ENCODE results near the gene CABLES1.

DNA sequence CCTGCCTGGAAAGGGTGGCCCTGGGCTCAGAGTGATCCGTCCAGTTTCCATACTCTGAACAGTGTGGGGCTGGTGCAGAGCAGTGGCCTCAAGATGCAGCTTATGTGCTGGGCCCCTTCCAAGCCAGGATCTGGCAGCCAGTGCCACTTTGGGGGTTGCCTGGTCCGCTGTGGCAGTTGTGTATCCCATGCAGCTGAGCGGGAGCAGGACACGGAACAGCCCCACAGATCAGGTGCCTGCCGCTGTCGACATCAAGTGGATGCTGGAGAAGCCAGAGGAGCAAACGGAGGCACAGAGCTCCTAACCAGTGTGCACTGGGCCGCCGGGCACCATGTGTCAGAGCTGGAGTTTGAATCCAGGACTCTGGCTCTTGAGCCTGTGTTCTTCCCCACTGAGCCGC lies 112.0 kb downstream of the CABLES1 start:
- TF ChIP-seq, protein P1, sequence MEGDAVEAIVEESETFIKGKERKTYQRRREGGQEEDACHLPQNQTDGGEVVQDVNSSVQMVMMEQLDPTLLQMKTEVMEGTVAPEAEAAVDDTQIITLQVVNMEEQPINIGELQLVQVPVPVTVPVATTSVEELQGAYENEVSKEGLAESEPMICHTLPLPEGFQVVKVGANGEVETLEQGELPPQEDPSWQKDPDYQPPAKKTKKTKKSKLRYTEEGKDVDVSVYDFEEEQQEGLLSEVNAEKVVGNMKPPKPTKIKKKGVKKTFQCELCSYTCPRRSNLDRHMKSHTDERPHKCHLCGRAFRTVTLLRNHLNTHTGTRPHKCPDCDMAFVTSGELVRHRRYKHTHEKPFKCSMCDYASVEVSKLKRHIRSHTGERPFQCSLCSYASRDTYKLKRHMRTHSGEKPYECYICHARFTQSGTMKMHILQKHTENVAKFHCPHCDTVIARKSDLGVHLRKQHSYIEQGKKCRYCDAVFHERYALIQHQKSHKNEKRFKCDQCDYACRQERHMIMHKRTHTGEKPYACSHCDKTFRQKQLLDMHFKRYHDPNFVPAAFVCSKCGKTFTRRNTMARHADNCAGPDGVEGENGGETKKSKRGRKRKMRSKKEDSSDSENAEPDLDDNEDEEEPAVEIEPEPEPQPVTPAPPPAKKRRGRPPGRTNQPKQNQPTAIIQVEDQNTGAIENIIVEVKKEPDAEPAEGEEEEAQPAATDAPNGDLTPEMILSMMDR (IDR thresholded peaks at IDR 0.05) = no peak
- no peak for TF ChIP-seq POLR2A (IDR thresholded peaks at IDR 0.05)
